OCI-LY7 (cell line): ENCODE results near the gene IMMP2L.

Experiments
- CTCF ChIP-seq: fragments of 200-600 bp; sonication (generic); conservative IDR thresholded peaks from 2 replicates; pipeline ENCODE4 v1.5.1; 2014; ENCODE audit warnings: mild to moderate bottlenecking, antibody characterized with exemption, low read length, moderate library complexity, mixed read lengths
- EZH2phosphoT487 ChIP-seq: fragments of 200-600 bp; sonication (generic); IDR thresholded peaks from 2 replicates; pipeline ENCODE4 v1.6.1; 2018; ENCODE audit warnings: low read depth, borderline replicate concordance, mild to moderate bottlenecking, mixed run types, antibody characterized with exemption, low read length, moderate library complexity, mixed read lengths

- TF ChIP-seq EZH2phosphoT487 (no peak), CTCF (no peak)
Measured at GRCh38 chr7:110962374-110962773, 599.9 kb downstream of the IMMP2L start.
